ENCODE results near the gene MITD1.

GRCh38 chr2:99184811-99185210, 4.0 kb upstream of the MITD1 start:
- TF ChIP-seq EP300 (IDR thresholded peaks at IDR 0.05), result no peak
- TF ChIP-seq POLR2A (IDR thresholded peaks at IDR 0.05), result no peak
- no peak for TF ChIP-seq CTCF (IDR thresholded peaks at IDR 0.05)

Data from gastroesophageal sphincter (tissue), 3 donors.